Measurements from ENCODE around the gene HSPA2.
"Not testable (repeated sequence)": the region's sequence is repeated elsewhere in the genome, so short reads cannot be mapped to it uniquely, and the experiment has no call there.

HSPA2 gene

GRCh38 chr14:64562436-64562835, 21.9 kb downstream of the HSPA2 start:
- no peak for DNase-seq (ENCODE audit: low spot score)

GRCh38 chr14:64563696-64564095, 23.2 kb downstream of the HSPA2 start:
- peak; percentile 62 for DNase-seq (ENCODE audit: low spot score)

GRCh38 chr14:64566651-64567122, 26.1 kb downstream of the HSPA2 start:
- DNase-seq (ENCODE audit: low spot score): no peak

GRCh38 chr14:64569138-64569631, 28.6 kb downstream of the HSPA2 start:
- DNase-seq (ENCODE audit: low spot score): peak; percentile 74

- not testable (repeated sequence) for DNase-seq (ENCODE audit: low spot score)
These were observed 29.1 kb downstream of the HSPA2 start for GRCh38 chr14:64569646-64570045.

- DNase-seq (ENCODE audit: low spot score): no peak
These were observed 32.0 kb downstream of the HSPA2 start for GRCh38 chr14:64572386-64573104.

GRCh38 chr14:64573109-64573508, 32.6 kb downstream of the HSPA2 start:
- peak; percentile 94 for DNase-seq (ENCODE audit: low spot score)

- no peak for DNase-seq (ENCODE audit: low spot score)
These were observed 34.0 kb downstream of the HSPA2 start for GRCh38 chr14:64574371-64575107.

GRCh38 chr14:64577211-64577610, 36.7 kb downstream of the HSPA2 start:
- no peak for DNase-seq (ENCODE audit: low spot score)

- no peak for DNase-seq (ENCODE audit: low spot score)
These were observed 39.9 kb downstream of the HSPA2 start for GRCh38 chr14:64580467-64580866.

GRCh38 chr14:64581363-64581762, 40.8 kb downstream of the HSPA2 start:
- DNase-seq (ENCODE audit: low spot score): no peak

- no peak for DNase-seq (ENCODE audit: low spot score)
These were observed 41.3 kb downstream of the HSPA2 start for GRCh38 chr14:64581817-64582216.

GRCh38 chr14:64584190-64584589, 43.6 kb downstream of the HSPA2 start:
- no peak for DNase-seq (ENCODE audit: low spot score)

GRCh38 chr14:64591809-64592208, 51.3 kb downstream of the HSPA2 start:
- DNase-seq (ENCODE audit: low spot score): no peak

Data from putamen (tissue), 1 donor.